ENCODE results near the gene BHLHE41. TPM values are rescaled to one million over a fixed set of nuclear protein-coding genes. Genes with fewer than 3 reads are reported as not detected.

The BHLHE41 gene
- total RNA-seq, 1 donor from 2014 or later: 2.9 TPM

DNA sequence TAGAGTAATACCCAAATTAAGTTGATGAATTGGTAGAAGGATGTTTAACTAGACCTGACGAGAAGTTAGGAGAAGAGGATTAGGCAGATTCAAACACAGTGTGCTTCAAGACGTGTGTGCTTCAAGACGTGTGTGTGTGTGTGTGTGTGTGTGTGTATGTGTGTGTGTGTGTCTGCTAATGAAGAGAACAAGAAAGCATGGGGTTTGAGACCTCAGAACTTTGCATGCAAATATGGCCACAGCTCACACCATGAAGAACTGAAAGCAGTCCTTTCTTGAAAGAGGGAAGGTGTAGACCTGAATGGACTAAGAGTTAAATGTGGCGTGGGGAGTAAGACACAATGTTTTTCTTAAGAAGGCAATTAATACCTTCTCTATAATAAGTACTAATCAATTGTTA, 38.1 kb upstream of the BHLHE41 start:
- Histone ChIP-seq H3K9me3 (no peaks in the 10 kb centered on the region), H3K4me3 (no peak overlapping the region), H3K27ac (no peak overlapping the region), H3K27me3 (no peaks in the 10 kb centered on the region), H3K4me1 (no peaks in the 10 kb centered on the region), H3K36me3 (no peaks in the 10 kb centered on the region)
- DNase-seq (ENCODE audit: low spot score in 2 of 2): no peak
- intact Hi-C loops (cut with DNase I): no loop called here
- TF ChIP-seq, protein P1, sequence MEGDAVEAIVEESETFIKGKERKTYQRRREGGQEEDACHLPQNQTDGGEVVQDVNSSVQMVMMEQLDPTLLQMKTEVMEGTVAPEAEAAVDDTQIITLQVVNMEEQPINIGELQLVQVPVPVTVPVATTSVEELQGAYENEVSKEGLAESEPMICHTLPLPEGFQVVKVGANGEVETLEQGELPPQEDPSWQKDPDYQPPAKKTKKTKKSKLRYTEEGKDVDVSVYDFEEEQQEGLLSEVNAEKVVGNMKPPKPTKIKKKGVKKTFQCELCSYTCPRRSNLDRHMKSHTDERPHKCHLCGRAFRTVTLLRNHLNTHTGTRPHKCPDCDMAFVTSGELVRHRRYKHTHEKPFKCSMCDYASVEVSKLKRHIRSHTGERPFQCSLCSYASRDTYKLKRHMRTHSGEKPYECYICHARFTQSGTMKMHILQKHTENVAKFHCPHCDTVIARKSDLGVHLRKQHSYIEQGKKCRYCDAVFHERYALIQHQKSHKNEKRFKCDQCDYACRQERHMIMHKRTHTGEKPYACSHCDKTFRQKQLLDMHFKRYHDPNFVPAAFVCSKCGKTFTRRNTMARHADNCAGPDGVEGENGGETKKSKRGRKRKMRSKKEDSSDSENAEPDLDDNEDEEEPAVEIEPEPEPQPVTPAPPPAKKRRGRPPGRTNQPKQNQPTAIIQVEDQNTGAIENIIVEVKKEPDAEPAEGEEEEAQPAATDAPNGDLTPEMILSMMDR (IDR thresholded peaks at IDR 0.05): no peak

DNA sequence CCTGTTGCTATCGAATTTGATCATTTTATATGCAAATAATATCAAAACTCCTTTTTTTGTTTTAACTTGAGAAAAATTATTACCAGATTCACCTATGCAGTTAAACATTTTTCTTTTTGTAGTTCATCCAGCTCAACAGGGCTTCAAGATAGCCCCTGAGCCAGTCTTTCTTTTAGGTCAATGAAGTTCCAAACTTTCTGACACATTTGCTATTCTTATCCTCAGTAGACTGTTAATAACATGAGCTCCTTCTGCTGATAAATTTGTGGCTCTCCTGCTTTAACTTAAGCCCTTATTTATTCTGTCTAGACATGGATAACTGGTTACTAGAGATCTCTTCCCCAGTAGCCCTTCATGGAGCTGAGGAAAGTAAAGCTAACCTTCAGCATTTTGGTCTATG, 37.3 kb upstream of the BHLHE41 start:
- no peak overlapping the region for H3K27ac ChIP-seq
- H3K27me3 ChIP-seq: no peaks in the 10 kb centered on the region
- intact Hi-C loops (cut with DNase I): no loop called here
- no peaks in the 10 kb centered on the region for H3K4me1 ChIP-seq
- H3K4me3 ChIP-seq: no peak overlapping the region
- TF ChIP-seq, protein P1 (IDR thresholded peaks at IDR 0.05): no peak
- H3K36me3 ChIP-seq: no peaks in the 10 kb centered on the region
- H3K9me3 ChIP-seq: no peaks in the 10 kb centered on the region
- no peak for DNase-seq (ENCODE audit: low spot score in 2 of 2)

DNA sequence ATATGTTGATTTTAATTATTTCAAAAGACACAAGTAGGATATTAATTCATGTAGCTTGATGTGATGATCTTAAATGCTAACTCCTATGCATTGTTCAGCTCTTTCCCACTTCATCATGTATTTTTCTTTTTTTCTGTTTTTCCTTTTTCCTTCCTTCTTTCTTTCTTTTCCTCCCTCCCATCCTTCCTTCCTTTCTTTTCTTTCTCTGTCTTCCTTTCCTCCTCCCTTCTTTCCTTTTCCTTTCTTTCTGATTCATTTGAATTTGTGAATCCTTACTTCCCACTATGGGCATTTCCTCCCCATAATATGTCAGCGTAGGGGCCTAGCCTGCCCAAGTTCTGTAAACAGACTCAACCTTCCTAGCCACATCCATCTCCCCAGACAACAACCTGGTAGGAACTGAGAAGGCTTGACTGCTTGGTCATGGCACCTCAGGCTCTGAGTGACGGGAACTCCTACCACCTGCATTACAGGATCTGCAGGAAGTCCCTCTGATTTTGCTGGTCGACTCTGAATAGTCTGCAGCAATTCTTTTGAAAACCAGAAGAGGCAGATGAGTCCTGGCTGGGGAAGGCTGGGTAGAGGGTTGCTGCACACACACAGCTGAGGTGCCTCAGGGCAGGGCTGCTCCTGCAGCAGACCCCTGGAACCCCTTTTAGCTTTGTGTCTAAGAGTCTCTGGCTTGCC, 33.4 kb upstream of the BHLHE41 start:
- H3K4me1 ChIP-seq: peaks cover 3 to 9% of the 10 kb centered on the region in 2 donors
- TF ChIP-seq, protein P1 (IDR thresholded peaks at IDR 0.05): no peak
- intact Hi-C loops (cut with DNase I): no loop called here
- no peaks in the 10 kb centered on the region for H3K27me3 ChIP-seq
- H3K27ac ChIP-seq: no peak overlapping the region
- H3K4me3 ChIP-seq: no peak overlapping the region
- no peaks in the 10 kb centered on the region for H3K9me3 ChIP-seq
- no peak for DNase-seq (ENCODE audit: low spot score in 2 of 2)
- H3K36me3 ChIP-seq: no peaks in the 10 kb centered on the region

DNA sequence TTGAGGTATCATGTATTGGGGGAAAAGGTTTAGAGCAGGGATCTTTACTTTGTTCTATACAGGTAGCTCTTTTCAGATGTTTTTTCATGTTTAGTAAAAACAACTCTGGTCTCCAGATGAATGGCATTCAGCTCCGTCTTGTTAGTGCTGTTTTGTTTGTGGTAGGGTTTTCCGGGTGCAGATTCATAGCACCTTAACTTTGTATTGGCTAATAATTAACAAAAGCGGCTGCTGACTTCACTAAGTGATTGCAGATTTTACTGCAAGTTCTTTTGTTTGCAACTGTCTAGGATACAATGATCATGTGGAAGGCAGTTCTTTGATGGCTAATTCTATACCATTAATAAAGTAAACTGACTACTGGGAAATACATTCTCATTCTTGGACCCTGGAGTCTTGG, 32.2 kb upstream of the BHLHE41 start:
- TF ChIP-seq, protein P1 (IDR thresholded peaks at IDR 0.05): no peak
- H3K4me1 ChIP-seq: peaks cover 3 to 19% of the 10 kb centered on the region in 2 donors
- H3K9me3 ChIP-seq: no peaks in the 10 kb centered on the region
- H3K4me3 ChIP-seq: no peak overlapping the region
- H3K27me3 ChIP-seq: no peaks in the 10 kb centered on the region
- intact Hi-C loops (cut with DNase I): no loop called here
- DNase-seq (ENCODE audit: low spot score in 2 of 2): no peak
- no peak overlapping the region for H3K27ac ChIP-seq
- H3K36me3 ChIP-seq: no peaks in the 10 kb centered on the region

DNA sequence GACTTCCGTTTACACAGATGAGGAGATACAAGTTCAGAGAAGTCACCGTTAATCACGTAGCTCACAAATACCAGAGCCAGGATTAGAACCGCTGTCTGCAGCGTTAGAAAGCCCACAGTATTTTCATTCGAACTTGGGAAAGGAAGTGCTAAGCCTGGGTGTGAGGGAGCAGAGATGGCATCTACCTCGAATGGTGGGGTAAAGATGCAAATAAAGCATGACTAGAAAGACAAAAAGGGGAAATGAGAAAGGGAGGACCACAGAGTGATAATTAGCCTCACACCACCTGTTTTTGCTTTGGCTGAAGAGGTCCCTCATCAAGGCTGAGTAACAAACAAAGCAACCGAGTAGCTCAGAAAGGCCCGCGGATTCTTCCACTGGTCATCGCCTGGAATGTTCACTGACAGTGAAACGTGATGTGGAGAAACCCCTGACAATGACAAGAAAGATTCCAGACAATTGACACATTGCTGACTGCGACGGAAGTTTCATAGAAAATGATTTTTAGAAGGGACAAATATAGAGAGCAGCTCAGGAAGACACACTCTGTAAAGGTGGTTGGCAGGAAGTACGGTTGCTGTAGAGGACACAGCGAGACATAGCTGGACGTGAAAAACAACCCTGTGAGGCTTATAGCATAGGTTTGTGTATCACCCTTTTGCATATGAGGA, 31.5 kb upstream of the BHLHE41 start:
- peaks cover 3 to 25% of the 10 kb centered on the region in 2 donors for H3K4me1 ChIP-seq
- H3K9me3 ChIP-seq: no peaks in the 10 kb centered on the region
- H3K36me3 ChIP-seq: no peaks in the 10 kb centered on the region
- no peak for DNase-seq (ENCODE audit: low spot score in 2 of 2)
- no peaks in the 10 kb centered on the region for H3K27me3 ChIP-seq
- no peak overlapping the region for H3K27ac ChIP-seq
- H3K4me3 ChIP-seq: no peak overlapping the region
- intact Hi-C loops (cut with DNase I): no loop called here
- TF ChIP-seq, protein P1 (IDR thresholded peaks at IDR 0.05): no peak

Data from ascending aorta (tissue), 2 donors.